Colonic mucosa (tissue), 4 donors: ENCODE measurements around the gene CHD2. TPM values are rescaled to one million over a fixed set of nuclear protein-coding genes. Genes with fewer than 3 reads are reported as not detected.

Experiments
- DNase-seq: peaks from one replicate; pipeline ENCODE4 v3.0.0-alpha.2; 2020
- H3K27ac ChIP-seq: fragments of 200-600 bp; one replicate; pipeline ENCODE4 v1.8.0; 2021
- H3K27me3 ChIP-seq: fragments of 200-600 bp; one replicate; pipeline ENCODE4 v1.8.0; 2021
- H3K36me3 ChIP-seq: fragments of 200-600 bp; one replicate; pipeline ENCODE4 v1.8.0; 2021
- H3K4me1 ChIP-seq: fragments of 200-600 bp; one replicate; pipeline ENCODE4 v1.8.0; 2021; ENCODE audit warnings: mild to moderate bottlenecking
- H3K4me3 ChIP-seq: fragments of 200-600 bp; one replicate; pipeline ENCODE4 v1.8.0; 2021
- H3K9ac ChIP-seq, 2 donors: one replicate each; pipeline ENCODE4 v1.7.0; 2013; ENCODE audit warnings: control low read depth in 2 of 2, low read depth in 2 of 2, low read length in 2 of 2
- H3K9me3 ChIP-seq: fragments of 200-600 bp; one replicate; pipeline ENCODE4 v1.8.0; 2021
- intact Hi-C: fragments of 100-400 bp; cut with DNase I; formaldehyde crosslinking; loops from one replicate; pipeline ENCODE4 v1.14.1; 2022
- total RNA-seq, 2 donors: library from RNA; stranded (reverse); fragmentation: NEBNext Ultra II Directional in 1 of 2; extraction: Animal tissue kit (Norgen Biotek cat#: 25700) in 1 of 2; gene quantifications; one replicate each; pipeline ENCODE4 v1.2.1, GENCODE V29; 2021
- TF ChIP-seq, protein P1 (sequence below): fragments of 200-600 bp; IDR thresholded peaks from one replicate; pipeline ENCODE4 v1.8.0; 2022; ENCODE audit warnings: antibody characterized with exemption, mild to moderate bottlenecking
- donor health status: healthy.
- donor health status: DM: no; HTN: no; CAD: no.
- donor health status: DM: no; HTN: no; CAD: no.

The CHD2 gene
- total RNA-seq, 2 donors from 2014 or later: 87.5 to 121 TPM

DNA sequence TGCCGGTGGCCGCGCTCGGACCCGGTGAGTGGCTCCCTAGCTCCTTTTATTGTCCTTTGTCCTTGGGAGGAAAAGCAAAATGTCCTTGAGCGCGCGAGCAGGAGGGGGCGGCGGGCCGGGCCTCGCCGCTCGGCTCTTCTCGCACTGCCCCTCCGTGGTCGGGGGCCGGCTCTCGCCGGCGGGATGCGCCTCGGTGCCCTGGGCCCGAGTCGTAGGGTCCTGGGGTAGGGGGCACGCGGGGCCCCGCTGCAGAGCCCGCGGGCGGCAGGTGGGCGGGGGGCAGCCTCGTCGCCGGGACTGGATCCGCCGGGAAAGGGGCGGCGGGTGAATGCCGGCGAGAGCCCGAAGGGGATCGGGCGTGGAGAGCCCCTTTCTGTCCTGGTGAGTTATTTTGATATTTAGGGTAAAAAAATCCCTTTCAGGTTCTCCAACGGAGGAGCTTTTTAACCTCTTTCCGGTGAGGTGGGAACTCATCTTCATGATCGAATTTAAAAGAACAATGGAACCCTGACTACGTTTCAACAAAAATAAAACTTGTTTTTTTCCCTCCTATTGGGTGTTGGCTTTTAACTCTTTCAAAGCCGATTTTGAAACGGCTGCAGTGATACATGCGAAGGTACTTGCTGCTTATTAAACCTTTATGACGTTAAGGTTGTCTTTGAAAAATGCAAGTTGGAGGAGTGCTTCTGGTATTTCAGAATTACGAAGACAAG is 16.8 kb upstream of the CHD2 start:
- no peaks in the 10 kb centered on the region for H3K27me3 ChIP-seq
- TF ChIP-seq, protein P1, sequence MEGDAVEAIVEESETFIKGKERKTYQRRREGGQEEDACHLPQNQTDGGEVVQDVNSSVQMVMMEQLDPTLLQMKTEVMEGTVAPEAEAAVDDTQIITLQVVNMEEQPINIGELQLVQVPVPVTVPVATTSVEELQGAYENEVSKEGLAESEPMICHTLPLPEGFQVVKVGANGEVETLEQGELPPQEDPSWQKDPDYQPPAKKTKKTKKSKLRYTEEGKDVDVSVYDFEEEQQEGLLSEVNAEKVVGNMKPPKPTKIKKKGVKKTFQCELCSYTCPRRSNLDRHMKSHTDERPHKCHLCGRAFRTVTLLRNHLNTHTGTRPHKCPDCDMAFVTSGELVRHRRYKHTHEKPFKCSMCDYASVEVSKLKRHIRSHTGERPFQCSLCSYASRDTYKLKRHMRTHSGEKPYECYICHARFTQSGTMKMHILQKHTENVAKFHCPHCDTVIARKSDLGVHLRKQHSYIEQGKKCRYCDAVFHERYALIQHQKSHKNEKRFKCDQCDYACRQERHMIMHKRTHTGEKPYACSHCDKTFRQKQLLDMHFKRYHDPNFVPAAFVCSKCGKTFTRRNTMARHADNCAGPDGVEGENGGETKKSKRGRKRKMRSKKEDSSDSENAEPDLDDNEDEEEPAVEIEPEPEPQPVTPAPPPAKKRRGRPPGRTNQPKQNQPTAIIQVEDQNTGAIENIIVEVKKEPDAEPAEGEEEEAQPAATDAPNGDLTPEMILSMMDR: no peak
- H3K9me3 ChIP-seq: no peaks in the 10 kb centered on the region
- H3K36me3 ChIP-seq: no peaks in the 10 kb centered on the region
- peaks cover 12% of the 10 kb centered on the region for H3K4me1 ChIP-seq
- peak overlapping the region; percentile 93 for H3K4me3 ChIP-seq
- intact Hi-C loops: loop anchor here (5.0 kb wide), 1 partner anchor 66 kb away; no protein-coding TSS in a partner anchor
- peak overlapping the region; percentile 90 to 98 for H3K9ac ChIP-seq
- H3K27ac ChIP-seq: peak overlapping the region; percentile 99
- DNase-seq: peak; percentile 32

DNA sequence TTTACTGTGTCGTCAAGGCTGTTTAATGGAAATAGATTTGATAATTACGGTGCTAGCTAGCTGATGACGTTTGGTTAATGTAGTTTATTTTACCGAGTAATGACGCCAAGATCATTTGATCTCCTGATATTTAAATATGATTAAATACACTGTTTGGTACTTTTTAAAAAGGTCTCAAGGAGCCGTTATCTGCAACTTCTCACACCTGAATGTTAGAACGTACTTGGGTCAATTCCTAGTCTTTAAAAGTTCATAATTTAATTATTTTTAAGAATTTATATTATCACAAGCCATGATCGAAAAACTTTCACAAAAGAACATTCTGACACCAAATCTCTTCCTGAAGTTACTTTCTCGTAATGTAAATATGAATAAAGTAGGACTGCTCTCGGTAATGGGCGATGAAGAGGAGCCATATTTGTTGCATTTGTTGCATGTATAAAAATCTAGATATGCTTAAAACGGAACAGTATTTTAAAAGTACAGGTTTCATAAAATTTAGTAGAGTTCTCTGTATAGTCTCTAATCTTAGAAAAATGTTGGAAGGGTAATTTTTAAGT is 16.2 kb upstream of the CHD2 start:
- TF ChIP-seq, protein P1: no peak
- H3K36me3 ChIP-seq: no peaks in the 10 kb centered on the region
- peak overlapping the region; percentile 90 to 98 for H3K9ac ChIP-seq
- no peaks in the 10 kb centered on the region for H3K9me3 ChIP-seq
- intact Hi-C loops: loop anchor here (5.0 kb wide), 1 partner anchor 67 kb away; no protein-coding TSS in a partner anchor
- no peaks in the 10 kb centered on the region for H3K27me3 ChIP-seq
- peak overlapping the region; percentile 99 for H3K27ac ChIP-seq
- H3K4me1 ChIP-seq: peaks cover 15% of the 10 kb centered on the region
- no peak for DNase-seq
- H3K4me3 ChIP-seq: peak overlapping the region; percentile 93

DNA sequence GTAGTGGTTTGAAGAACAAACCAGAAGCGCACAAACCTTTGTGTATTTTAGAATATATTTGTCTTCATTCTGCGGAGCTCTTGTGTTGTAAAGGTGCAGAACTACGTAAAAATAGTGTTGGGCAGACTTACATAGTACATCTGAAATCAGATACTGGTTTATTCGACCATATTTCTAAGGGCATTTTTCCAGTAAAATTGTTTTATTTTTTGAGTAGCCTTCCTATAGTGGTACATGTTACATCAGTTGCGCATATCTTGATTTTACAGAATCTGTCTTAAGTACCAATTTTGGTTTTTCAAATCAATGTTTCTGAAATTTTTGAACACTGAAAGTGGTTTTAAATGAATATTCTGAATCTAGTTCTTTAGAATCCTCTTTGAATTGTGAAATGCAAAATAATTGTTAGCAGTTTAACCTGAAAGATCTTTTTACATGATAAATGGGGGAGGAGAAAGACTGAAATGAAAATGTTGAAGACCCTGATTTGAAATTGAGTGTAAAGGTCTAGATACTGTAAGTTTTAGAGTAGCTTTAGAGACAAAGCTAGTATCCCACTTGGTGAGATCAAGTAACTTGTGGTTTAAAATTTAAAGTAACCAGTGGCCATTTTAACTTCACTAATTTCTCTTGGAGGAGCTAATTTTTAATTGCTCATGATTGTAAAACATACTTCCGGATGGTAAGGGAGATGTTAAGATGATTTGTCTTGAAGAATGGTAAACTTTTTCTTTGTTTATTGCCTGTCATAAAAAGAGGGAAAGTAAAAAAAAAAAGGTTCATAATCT is 15.5 kb upstream of the CHD2 start:
- Histone ChIP-seq H3K4me3 (peak overlapping the region; percentile 93), H3K4me1 (peaks cover 15% of the 10 kb centered on the region), H3K9me3 (no peaks in the 10 kb centered on the region), H3K36me3 (no peaks in the 10 kb centered on the region), H3K27ac (peak overlapping the region; percentile 99), H3K9ac (peak overlapping the region; percentile 90 to 98), H3K27me3 (no peaks in the 10 kb centered on the region)
- no peak for DNase-seq
- intact Hi-C loops: loop anchor here (5.0 kb wide), 1 partner anchor 67 kb away; no protein-coding TSS in a partner anchor
- TF ChIP-seq, protein P1: no peak

DNA sequence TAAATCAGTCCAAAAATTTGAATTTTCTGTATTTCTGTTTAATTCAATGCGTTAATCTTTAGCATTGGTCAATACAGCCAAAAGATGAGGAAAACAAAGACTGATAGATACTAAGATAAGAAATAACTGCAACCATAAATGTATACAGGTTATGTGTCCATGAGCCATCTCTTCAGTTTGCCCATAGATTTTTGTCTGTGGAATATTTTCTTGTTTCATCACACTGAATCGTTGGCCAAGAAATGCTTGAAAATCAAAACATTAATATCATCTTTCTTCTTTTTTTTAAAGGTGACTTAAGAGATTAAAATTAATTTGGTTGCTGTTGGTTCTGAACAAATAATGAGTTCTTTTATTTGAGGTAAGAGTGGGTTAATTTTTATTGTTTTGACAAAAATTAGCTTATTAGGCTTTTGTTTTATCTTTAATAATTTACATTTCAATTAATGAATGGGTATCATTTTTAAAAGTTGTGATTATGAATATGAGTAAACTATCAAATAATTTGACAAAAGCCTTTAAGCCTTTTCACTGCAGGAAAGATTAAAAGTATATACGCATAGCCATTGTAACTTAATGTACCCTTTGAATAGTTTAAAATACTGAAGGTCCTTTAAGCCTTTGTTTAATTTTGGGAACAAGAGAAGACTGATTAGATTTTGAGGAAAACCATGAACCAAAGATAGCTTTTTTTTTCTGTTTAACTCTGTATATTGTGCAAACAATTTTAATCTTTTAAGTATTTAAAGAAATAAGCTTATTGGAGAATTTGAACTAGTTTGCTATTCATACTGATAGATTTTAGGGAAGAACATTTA is 14.7 kb upstream of the CHD2 start:
- TF ChIP-seq, protein P1: no peak
- peaks cover 12% of the 10 kb centered on the region for H3K4me1 ChIP-seq
- no peaks in the 10 kb centered on the region for H3K27me3 ChIP-seq
- H3K4me3 ChIP-seq: peak overlapping the region; percentile 93
- no peaks in the 10 kb centered on the region for H3K9me3 ChIP-seq
- peak overlapping the region in 1 of 2 donors; percentile 98 for H3K9ac ChIP-seq
- H3K27ac ChIP-seq: peak overlapping the region; percentile 99
- no peaks in the 10 kb centered on the region for H3K36me3 ChIP-seq
- intact Hi-C loops: no loop called here
- DNase-seq: no peak
